Smooth muscle cell (in vitro differentiated cells): Measurements from ENCODE around the gene POLG2. TPM values are rescaled to one million over a fixed set of nuclear protein-coding genes. Genes with fewer than 3 reads are reported as not detected.
"Not testable (repeated sequence)": the region's sequence is repeated elsewhere in the genome, so short reads cannot be mapped to it uniquely, and the experiment has no call there.

Experiments used
- DNase-seq: peaks from one replicate; lab custom pipeline; 2025; ENCODE audit not compliant: unreplicated experiment; lab: John Stamatoyannopoulos, UW
- H2AFZ ChIP-seq: fragments of 200-600 bp; sonication (generic); 2 replicates; pipeline ENCODE4 v1.6.0; 2016; ENCODE audit warnings: antibody characterized with exemption, low read depth, mild to moderate bottlenecking
- H3F3A ChIP-seq: fragments of 200-600 bp; sonication (generic); 2 replicates; pipeline ENCODE4 v1.6.0; 2017; ENCODE audit warnings: antibody characterized with exemption, low read depth
- H3K27ac ChIP-seq: fragments of 200-600 bp; sonication (generic); 2 replicates; pipeline ENCODE4 v1.5.1; 2016; ENCODE audit warnings: low read depth, mild to moderate bottlenecking
- H3K27me3 ChIP-seq: fragments of 200-600 bp; sonication (generic); 2 replicates; pipeline ENCODE4 v1.6.1; 2016; ENCODE audit warnings: low read depth, mild to moderate bottlenecking
- H3K36me3 ChIP-seq: fragments of 200-600 bp; sonication (generic); 2 replicates; pipeline ENCODE4 v1.5.1; 2016; ENCODE audit warnings: low read depth
- H3K4me1 ChIP-seq: fragments of 200-600 bp; sonication (generic); 2 replicates; pipeline ENCODE4 v1.5.1; 2016; ENCODE audit warnings: low read depth
- H3K4me2 ChIP-seq: fragments of 200-600 bp; sonication (generic); 2 replicates; pipeline ENCODE4 v1.6.0; 2016; ENCODE audit warnings: mild to moderate bottlenecking
- H3K4me3 ChIP-seq: fragments of 200-600 bp; sonication (generic); 2 replicates; pipeline ENCODE4 v1.5.1; 2016; ENCODE audit warnings: mild to moderate bottlenecking
- H3K79me2 ChIP-seq: fragments of 200-600 bp; sonication (generic); 2 replicates; pipeline ENCODE4 v1.6.0; 2016; ENCODE audit warnings: low read depth, mild to moderate bottlenecking
- H3K9ac ChIP-seq: fragments of 200-600 bp; sonication (generic); 2 replicates; pipeline ENCODE4 v1.6.0; 2016; ENCODE audit warnings: low read depth
- H3K9me3 ChIP-seq: fragments of 200-600 bp; sonication (generic); replicated peaks from 2 replicates; pipeline ENCODE4 v1.5.1; 2016; ENCODE audit warnings: low read depth
- H4K20me1 ChIP-seq: fragments of 200-600 bp; sonication (generic); 2 replicates; pipeline ENCODE4 v1.6.0; 2016; ENCODE audit warnings: low read depth
- WGBS: methylation state at CpG from one replicate; pipeline ENCODE4 v1.1.7; 2016; ENCODE audit warnings: low lambda C conversion rate; 5-methylcytosine and 5-hydroxymethylcytosine counted together
- polyA plus RNA-seq: library from polyadenylated mRNA; unstranded; fragments of >200 nt; fragmentation: Nextera tagmentation; extraction: Ambion mirVana; gene quantifications from 2 replicates; pipeline ENCODE4 v1.2.1, GENCODE V29; 2016
- total RNA-seq: library from RNA; depleted of rRNA; stranded (reverse); fragments of >200 nt; gene quantifications from 2 replicates; pipeline ENCODE4 v1.2.3, GENCODE V29; 2014
- TF ChIP-seq, protein P1 (sequence below): fragments of 200-600 bp; sonication (generic); IDR thresholded peaks from 2 replicates; pipeline ENCODE4 v1.5.1; 2017; ENCODE audit warnings: borderline replicate concordance, mild to moderate bottlenecking, antibody characterized with exemption; ENCODE audit not compliant: insufficient read depth, poor library complexity, severe bottlenecking

Gene POLG2
- total and polyA plus RNA-seq, 2 experiments from 2014 or later: 8.0 to 22.6 TPM

DNA sequence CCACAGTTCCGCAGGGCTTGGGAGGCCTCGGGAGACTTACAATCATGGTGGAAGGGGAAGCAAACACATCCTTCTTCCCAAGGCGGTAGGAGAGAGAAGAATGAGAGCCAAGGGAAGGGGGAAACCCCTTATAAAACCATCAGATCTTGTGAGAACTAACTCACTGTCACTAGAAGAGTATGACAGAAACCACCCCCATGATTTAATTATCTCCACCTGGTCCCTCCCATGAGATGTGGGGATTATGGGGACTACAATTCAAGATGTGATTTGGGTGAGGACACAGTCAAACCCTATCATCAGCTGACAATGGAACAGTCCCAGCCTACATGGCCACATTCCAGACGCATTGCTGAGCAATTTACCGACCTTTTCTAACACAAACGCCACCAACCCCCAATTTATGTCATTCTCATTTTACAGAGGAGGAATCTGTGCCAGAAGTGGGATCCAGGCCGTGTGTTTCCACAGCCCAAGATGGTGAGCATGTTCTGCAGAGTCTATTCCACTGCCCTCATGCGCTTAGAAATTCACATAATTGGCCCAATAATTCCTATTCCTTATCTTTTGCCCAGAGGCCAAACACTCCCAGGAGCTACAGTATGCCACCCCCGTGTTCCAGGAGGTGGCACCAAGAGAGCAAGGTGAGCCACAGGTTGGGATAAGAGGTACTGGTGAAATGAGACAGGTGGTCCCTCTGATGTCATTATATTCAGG is 30.7 kb downstream of the POLG2 start:
- no peaks in the 10 kb centered on the region for H4K20me1 ChIP-seq
- H3F3A ChIP-seq: no peaks in the 10 kb centered on the region
- no peaks in the 10 kb centered on the region for H3K27me3 ChIP-seq
- H3K4me1 ChIP-seq: no peaks in the 10 kb centered on the region
- H3K27ac ChIP-seq: no peak overlapping the region
- H2AFZ ChIP-seq: no peak overlapping the region
- no peaks in the 10 kb centered on the region for H3K36me3 ChIP-seq
- TF ChIP-seq, protein P1, sequence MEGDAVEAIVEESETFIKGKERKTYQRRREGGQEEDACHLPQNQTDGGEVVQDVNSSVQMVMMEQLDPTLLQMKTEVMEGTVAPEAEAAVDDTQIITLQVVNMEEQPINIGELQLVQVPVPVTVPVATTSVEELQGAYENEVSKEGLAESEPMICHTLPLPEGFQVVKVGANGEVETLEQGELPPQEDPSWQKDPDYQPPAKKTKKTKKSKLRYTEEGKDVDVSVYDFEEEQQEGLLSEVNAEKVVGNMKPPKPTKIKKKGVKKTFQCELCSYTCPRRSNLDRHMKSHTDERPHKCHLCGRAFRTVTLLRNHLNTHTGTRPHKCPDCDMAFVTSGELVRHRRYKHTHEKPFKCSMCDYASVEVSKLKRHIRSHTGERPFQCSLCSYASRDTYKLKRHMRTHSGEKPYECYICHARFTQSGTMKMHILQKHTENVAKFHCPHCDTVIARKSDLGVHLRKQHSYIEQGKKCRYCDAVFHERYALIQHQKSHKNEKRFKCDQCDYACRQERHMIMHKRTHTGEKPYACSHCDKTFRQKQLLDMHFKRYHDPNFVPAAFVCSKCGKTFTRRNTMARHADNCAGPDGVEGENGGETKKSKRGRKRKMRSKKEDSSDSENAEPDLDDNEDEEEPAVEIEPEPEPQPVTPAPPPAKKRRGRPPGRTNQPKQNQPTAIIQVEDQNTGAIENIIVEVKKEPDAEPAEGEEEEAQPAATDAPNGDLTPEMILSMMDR: no peak
- WGBS: 68% methylated on average over 9 of the region's 9 CpGs
- no peaks in the 10 kb centered on the region for H3K9me3 ChIP-seq
- H3K9ac ChIP-seq: no peak overlapping the region
- DNase-seq: no peak
- no peaks in the 10 kb centered on the region for H3K79me2 ChIP-seq
- H3K4me2 ChIP-seq: no peak overlapping the region
- no peak overlapping the region for H3K4me3 ChIP-seq

DNA sequence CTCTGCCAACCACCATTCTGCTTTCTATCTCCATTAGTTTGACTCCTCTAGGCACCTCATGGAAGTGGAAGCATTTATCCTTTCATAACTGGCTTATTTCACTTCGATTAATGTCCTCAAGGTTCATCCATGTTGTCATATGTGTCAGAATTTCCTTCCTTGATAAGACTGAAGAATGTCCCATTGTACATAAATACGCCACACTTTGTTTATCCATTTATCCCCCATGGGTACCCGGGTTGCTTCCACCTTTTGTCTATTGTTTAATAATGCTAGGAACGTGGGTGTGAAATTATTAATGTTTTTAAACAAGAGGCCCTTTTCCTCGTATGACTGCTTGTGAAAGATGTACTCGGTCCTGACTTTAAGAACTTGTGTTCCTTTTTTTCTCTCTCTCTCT is 35.1 kb downstream of the POLG2 start:
- Histone ChIP-seq H3K79me2 (no peaks in the 10 kb centered on the region), H3K4me2 (no peak overlapping the region), H4K20me1 (no peaks in the 10 kb centered on the region), H3K4me3 (no peak overlapping the region), H3K9ac (no peak overlapping the region), H3K27ac (no peak overlapping the region), H3F3A (no peaks in the 10 kb centered on the region), H2AFZ (no peak overlapping the region), H3K4me1 (no peaks in the 10 kb centered on the region), H3K27me3 (no peaks in the 10 kb centered on the region), H3K9me3 (no peaks in the 10 kb centered on the region), H3K36me3 (no peaks in the 10 kb centered on the region)
- TF ChIP-seq, protein P1: no peak
- 91% methylated on average over 6 of the region's 6 CpGs for WGBS
- no peak for DNase-seq

DNA sequence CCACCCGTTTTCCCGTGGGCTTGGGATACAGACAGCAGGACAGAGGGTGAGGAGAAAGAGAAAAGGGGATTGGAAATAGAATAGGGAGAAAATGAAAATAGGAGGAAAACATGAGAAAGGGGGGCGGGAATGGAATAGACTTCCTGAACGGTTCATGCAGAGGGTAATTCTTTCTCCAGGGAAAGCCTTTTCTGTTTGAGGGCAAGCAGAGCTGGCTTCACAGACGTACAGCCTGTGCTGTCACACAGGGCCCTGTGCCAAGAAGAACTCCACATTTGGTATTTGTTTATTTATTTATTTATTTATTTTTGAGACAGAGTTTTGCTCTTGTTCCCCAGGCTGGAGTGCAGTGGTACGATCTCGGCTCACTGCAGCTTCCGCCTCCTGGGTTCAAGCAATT is 35.9 kb downstream of the POLG2 start:
- no peaks in the 10 kb centered on the region for H3F3A ChIP-seq
- TF ChIP-seq, protein P1: no peak
- WGBS: 89% methylated on average over 8 of the region's 8 CpGs
- H3K27ac ChIP-seq: no peak overlapping the region
- H3K4me1 ChIP-seq: no peaks in the 10 kb centered on the region
- H3K4me2 ChIP-seq: no peak overlapping the region
- no peak for DNase-seq
- H3K27me3 ChIP-seq: no peaks in the 10 kb centered on the region
- no peaks in the 10 kb centered on the region for H3K36me3 ChIP-seq
- H3K9me3 ChIP-seq: no peaks in the 10 kb centered on the region
- H4K20me1 ChIP-seq: no peaks in the 10 kb centered on the region
- no peak overlapping the region for H2AFZ ChIP-seq
- H3K9ac ChIP-seq: no peak overlapping the region
- H3K4me3 ChIP-seq: no peak overlapping the region
- no peaks in the 10 kb centered on the region for H3K79me2 ChIP-seq

DNA sequence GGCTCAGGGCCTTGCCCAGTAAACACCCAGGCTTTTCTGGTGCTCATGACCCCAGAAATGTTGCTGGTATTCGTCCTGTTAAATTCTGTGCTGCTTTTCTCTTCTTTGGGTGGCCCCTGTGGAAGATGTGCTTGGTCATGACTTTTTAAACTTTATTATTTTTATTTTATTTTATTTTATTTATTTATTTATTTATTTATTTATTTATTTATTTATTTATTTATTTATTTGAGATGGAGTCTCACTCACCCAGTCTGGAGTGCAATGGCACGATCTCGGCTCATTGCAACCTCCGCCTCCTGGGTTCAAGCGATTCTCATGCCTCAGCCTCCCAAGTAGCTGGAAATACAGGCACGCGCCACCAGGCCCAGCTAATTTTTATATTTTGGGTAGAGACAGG is 37.0 kb downstream of the POLG2 start:
- H3K9ac ChIP-seq, DNase-seq, H2AFZ ChIP-seq, H3K4me2 ChIP-seq, H3K4me3 ChIP-seq, H3F3A ChIP-seq, H3K9me3 ChIP-seq, H3K79me2 ChIP-seq, H3K4me1 ChIP-seq, H3K27ac ChIP-seq, H3K36me3 ChIP-seq, H3K27me3 ChIP-seq, H4K20me1 ChIP-seq: not testable (repeated sequence)
- 95% methylated on average over 7 of the region's 7 CpGs for WGBS
